ENCODE measurements around the gene RPS15.

RPS15 gene

DNA sequence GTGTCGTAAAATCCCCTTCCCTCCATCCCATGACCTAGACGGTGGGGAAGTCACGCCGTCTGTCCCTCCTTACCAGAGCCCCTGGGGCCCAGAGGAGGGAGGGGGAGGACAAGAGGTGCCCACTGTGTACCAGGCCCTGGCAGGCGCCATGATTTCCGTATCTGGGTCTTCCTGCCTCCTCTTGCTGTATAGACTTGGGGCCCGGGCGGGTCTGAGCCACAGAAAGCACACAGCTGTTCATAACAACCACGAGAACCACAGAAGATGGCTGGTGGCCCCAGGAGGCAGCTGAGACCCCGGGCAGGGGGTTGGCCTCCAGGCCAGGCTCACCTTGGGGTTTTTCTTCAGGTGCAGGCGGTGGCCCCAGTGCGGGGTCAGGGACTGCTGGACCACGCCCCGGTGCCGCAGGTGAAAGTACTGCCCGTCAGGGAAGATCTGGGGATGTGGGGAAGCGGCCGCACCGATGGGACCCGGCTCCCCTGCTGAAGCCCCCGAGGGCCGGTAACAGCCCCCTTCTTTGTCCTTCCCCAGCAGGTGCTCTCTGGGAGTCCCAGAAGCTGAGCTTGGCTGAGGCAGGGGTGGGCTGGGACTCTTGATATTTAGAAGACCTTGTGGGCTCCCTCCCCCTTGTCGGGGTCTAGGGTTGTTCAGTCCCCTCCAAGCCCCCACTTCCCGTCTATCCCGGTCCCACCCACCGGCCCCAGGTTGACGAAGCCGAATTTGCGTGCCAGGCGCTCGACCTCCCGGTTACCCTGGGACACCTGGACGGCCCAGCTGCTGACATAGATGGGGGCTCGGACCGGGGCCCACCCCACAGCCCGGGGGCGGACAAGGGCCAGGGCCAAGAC, 51.5 kb downstream of the RPS15 start:
- no peak for DNase-seq
